CD4-positive, alpha-beta T cell treated with Interleukin-15 for 1 hour (primary cell): Measurements from ENCODE around the gene ABTB1.

Source experiments
- DNase-seq: peaks from one replicate; pipeline ENCODE4 v3.0.0-alpha.2; 2020

ABTB1 gene

DNA sequence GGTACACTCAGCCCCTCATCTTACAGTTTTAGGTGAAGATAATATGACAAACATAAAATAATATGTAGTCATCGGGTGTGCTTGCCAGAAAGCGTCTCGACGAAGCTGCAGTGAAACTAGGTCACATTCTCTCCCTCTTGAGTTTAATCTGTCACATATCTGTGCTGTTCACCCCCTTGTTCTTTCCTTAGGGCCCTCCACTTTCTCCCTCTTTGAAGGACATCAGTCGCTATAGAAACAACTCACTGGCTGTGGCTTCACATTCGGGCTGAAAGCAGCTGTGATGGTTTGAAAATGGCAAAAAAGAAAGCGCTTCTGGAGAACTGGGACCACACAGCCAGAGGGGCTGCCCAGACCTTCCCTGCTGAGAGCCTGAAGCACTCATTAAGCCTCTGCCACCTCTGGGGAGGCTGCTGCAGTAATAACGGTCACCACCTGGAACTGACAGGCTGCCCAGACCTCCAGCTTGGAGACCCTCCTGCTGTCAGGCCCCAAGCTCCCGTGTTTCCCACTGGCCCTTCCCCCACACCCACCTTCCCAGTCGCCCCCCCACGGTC lies 50.3 kb downstream of the ABTB1 start:
- no peak for DNase-seq

DNA sequence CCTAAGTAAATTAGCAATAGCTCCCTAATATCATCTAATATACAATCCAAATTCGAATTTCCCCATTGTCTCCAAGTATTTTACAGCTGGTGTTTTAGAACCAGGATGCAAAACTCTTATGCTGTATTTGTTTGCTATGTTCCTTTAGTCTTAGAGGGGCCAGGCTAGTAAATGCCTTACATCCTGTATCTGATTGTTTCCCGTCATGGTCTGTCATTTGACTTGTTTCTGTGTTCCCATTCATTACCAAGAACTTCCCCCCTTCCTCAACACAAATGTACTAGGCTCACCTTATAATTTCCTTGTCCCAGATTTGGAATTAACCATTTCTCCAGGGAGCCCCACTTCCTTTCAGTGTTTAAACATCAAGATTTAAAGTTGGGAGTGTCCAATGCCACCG lies 54.1 kb downstream of the ABTB1 start:
- DNase-seq, result no peak

DNA sequence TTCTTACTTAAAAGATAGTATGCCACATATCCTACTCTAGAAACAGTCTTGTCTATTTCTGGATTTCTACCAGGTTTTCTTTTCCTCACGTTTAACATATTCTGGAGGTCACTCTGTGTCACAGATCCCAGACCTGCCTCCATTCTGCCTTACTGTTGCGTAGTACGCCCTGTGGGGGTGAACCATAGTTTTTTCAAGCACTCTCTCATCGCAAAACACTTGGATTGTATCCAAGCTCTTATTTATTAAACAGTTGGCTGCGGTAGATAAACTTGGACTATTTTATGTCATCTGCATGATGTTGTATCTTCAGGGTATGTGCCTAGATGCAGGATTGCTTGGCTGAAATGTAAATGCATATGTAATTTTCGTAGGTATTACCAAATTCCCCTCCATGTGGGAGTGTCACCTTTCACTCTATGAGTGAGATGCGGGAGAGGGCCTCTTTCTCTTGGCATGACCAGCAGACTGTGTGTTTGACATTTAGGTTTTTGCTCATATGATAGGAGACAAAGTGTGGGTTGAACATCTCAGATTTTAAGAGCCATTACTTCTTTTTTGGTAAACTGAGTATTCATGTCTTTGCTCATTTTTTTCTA lies 55.8 kb downstream of the ABTB1 start:
- no peak for DNase-seq

DNA sequence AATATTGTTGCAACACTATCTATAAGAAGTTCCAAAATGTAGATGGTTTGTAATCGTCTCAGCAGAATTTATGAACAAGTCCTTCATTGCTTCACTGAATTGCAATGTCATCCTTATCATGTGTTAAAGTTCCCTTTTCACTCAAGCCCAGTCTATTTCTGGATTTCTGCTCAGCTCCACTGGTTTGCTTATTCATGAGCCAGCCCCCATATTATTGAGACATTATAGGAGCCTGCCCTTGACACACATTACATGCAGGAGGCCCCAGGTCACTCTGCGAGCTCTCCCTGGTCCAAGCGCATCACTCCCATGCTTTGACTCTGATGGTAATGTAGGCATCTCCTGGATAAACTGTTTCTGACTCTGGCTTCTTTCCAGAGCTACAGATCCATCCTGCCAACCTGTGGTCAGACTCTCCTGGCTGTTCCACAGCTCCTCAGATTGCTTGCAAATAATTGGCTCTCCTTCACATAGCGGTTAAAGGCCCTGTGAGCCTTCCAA lies 56.9 kb downstream of the ABTB1 start:
- peak; percentile 46 for DNase-seq

DNA sequence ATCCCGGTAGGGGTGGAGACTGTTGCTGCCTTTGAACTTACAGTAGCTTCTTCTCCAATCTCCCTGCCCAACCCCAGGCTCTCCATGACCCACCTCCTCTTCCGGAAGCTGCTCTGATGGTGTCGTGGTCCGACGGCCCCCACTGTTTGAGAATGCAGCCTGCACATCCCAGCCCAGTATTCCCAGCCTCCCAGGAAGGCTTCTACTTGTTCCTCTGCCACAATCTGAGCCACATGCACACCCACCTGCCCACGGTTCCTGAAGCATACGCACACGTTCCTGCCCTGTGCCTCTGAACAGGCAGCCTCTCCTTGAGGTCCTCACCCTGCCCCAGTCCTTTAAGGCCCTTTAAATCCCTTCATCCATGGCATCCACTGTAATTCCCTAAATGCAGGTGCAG lies 57.4 kb downstream of the ABTB1 start:
- no peak for DNase-seq
